ENCODE measurements around the gene EPHA1.
"Not testable (repeated sequence)": the region's sequence is repeated elsewhere in the genome, so short reads cannot be mapped to it uniquely, and the experiment has no call there.

Gene EPHA1

GRCh38 chr7:143405173-143406001, 3.3 kb downstream of the EPHA1 start:
- no peak for DNase-seq (ENCODE audit: low read depth in 2 of 2)

- DNase-seq (ENCODE audit: low read depth in 2 of 2) = not testable (repeated sequence)
Observed at GRCh38 chr7:143402233-143402632, 6.4 kb downstream of the EPHA1 start.

GRCh38 chr7:143401265-143401664, 7.4 kb downstream of the EPHA1 start:
- DNase-seq (ENCODE audit: low read depth in 2 of 2) = no peak

GRCh38 chr7:143399642-143400041, 9.0 kb downstream of the EPHA1 start:
- DNase-seq (ENCODE audit: low read depth in 2 of 2) = no peak

GRCh38 chr7:143399151-143399550, 9.5 kb downstream of the EPHA1 start:
- DNase-seq (ENCODE audit: low read depth in 2 of 2) = no peak

- no peak for DNase-seq (ENCODE audit: low read depth in 2 of 2)
Observed at GRCh38 chr7:143398616-143399015, 10.0 kb downstream of the EPHA1 start.

- no peak for DNase-seq (ENCODE audit: low read depth in 2 of 2)
Observed at GRCh38 chr7:143397710-143398530, 10.7 kb downstream of the EPHA1 start.

GRCh38 chr7:143396625-143397556, 11.8 kb downstream of the EPHA1 start:
- DNase-seq (ENCODE audit: low read depth in 2 of 2) = no peak

- DNase-seq (ENCODE audit: low read depth in 2 of 2) = no peak
Observed at GRCh38 chr7:143396182-143396581, 12.5 kb downstream of the EPHA1 start.

- DNase-seq (ENCODE audit: low read depth in 2 of 2) = no peak
Observed at GRCh38 chr7:143395187-143396149, 13.2 kb downstream of the EPHA1 start.

- DNase-seq (ENCODE audit: low read depth in 2 of 2) = no peak
Observed at GRCh38 chr7:143394777-143395176, 13.9 kb downstream of the EPHA1 start.

- DNase-seq (ENCODE audit: low read depth in 2 of 2) = no peak
Observed at GRCh38 chr7:143394068-143394467, 14.6 kb downstream of the EPHA1 start.

- DNase-seq (ENCODE audit: low read depth in 2 of 2) = no peak
Observed at GRCh38 chr7:143393267-143394041, 15.2 kb downstream of the EPHA1 start.

GRCh38 chr7:143392875-143393266, 15.8 kb downstream of the EPHA1 start:
- DNase-seq (ENCODE audit: low read depth in 2 of 2) = no peak

- DNase-seq (ENCODE audit: low read depth in 2 of 2) = not testable (repeated sequence)
Observed at GRCh38 chr7:143392427-143392826, 16.2 kb downstream of the EPHA1 start.

- no peak for DNase-seq (ENCODE audit: low read depth in 2 of 2)
Observed at GRCh38 chr7:143391462-143392404, 16.9 kb downstream of the EPHA1 start.

- DNase-seq (ENCODE audit: low read depth in 2 of 2) = no peak
Observed at GRCh38 chr7:143390773-143391317, 17.8 kb downstream of the EPHA1 start.

- no peak for DNase-seq (ENCODE audit: low read depth in 2 of 2)
Observed at GRCh38 chr7:143390104-143390772, 18.4 kb downstream of the EPHA1 start.

Data from stimulated activated CD4-positive, alpha-beta T cell treated with anti-CD3 and anti-CD28 coated beads, Interleukin-12 subunit alpha, Interleukin-12 subunit beta, amount 100 ng/mL, for 24 hours (primary cell).